Measurements from ENCODE around the gene ZBTB4.
"Not testable (repeated sequence)": the region's sequence is repeated elsewhere in the genome, so short reads cannot be mapped to it uniquely, and the experiment has no call there.

- not testable (repeated sequence) for TF ChIP-seq CTCF (IDR thresholded peaks at IDR 0.05; ENCODE audit: low read length); EZH2 (IDR thresholded peaks at IDR 0.05; ENCODE audit: borderline replicate concordance, low read length)
Measured at GRCh38 chr17:7474767-7475166, 4.7 kb downstream of the ZBTB4 start.
